ENCODE results near the gene ZNF280A. TPM values are rescaled to one million over a fixed set of nuclear protein-coding genes. Genes with fewer than 3 reads are reported as not detected.

ZNF280A gene
- total and polyA plus RNA-seq, 2 donors (not counting 3 experiments of a cell fraction or from before 2014, with no cell fraction given) = 0.15 TPM; not detected in 1

DNA sequence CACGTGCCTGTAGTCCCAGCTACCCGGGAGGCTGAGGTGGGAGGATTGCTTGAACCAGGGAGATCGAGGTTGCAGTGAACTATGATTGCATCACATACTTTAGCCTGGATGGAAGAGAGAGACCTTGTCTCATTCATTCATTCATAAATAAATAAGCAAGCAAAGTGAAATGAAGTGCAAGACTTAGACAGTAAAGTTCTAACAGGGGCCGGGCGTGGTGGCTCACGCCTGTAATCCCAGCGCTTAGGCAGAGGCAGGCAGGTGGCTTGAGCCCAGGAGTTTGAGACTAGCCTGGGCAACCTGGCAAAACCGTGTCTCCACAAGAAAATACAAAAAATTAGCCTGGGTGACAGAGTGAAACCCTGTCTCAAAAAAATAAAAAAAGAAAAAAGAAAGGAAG, 1.6 kb upstream of the ZNF280A start:
- H2AFZ ChIP-seq (ENCODE audit: low read depth, low read length) = no peak overlapping the region
- DNase-seq (ENCODE audit: low read depth, low spot score) (no peak), FAIRE-seq (no peak)
- H3K36me3 ChIP-seq (ENCODE audit: control insufficient read depth in 2 of 2, extremely low read depth in 1 of 2, insufficient read depth in 2 of 2, low read length in 2 of 2) = no peaks in the 10 kb centered on the region
- no peaks in the 10 kb centered on the region for H4K20me1 ChIP-seq (replicated peaks; ENCODE audit: control insufficient read depth, extremely low read depth, insufficient read depth, low read length)
- H3K9me1 ChIP-seq (replicated peaks; ENCODE audit: control insufficient read depth, extremely low read depth, insufficient read depth, low read length) = no peaks in the 10 kb centered on the region
- H3K4me3 ChIP-seq (replicated peaks in 1 of 3; ENCODE audit: insufficient read depth in 1 of 3, low read depth in 1 of 3, low read length in 3 of 3) = no peak overlapping the region
- H3K27ac ChIP-seq (ENCODE audit: insufficient read depth, low read depth, low read length) = no peak overlapping the region
- H3K9ac ChIP-seq (replicated peaks; ENCODE audit: extremely low read depth, insufficient read depth, low read length) = no peak overlapping the region
- H3K4me2 ChIP-seq (ENCODE audit: insufficient read depth, low read length) = no peak overlapping the region
- CTCF ChIA-PET = interaction anchor here (1.2 to 1.5 kb wide), 2 partner anchors 20 to 38 kb away, joined by 3 read pairs; partner anchors contain the start of gene PRAME
- H3K4me1 ChIP-seq (ENCODE audit: control insufficient read depth, extremely low read depth, insufficient read depth, low read length) = peaks cover 5% of the 10 kb centered on the region
- dilution Hi-C loops (cut with MboI; ENCODE audit: extremely low pct_ligation_motif_present, low sequenced_read_pairs) = no loop called here
- intact Hi-C loops (cut with micrococcal nuclease) = no loop called here
- no peaks in the 10 kb centered on the region for H3K79me2 ChIP-seq (ENCODE audit: control insufficient read depth, insufficient read depth, low read length)
- BruUV-seq (replicated peaks) = no TSS peak
- POLR2A ChIA-PET = no interaction called here
- no peaks in the 10 kb centered on the region for H3K9me3 ChIP-seq (replicated peaks; ENCODE audit: control insufficient read depth, insufficient read depth, low read length)
- TF ChIP-seq JUN (IDR thresholded peaks at IDR 0.05; ENCODE audit: borderline replicate concordance, insufficient read depth, insufficient read length, low read depth) (no peak), FOS (IDR thresholded peaks at IDR 0.05; ENCODE audit: borderline replicate concordance, insufficient read depth, low read length) (no peak), MYC (IDR thresholded peaks at IDR 0.05; ENCODE audit: low read depth, low read length) (no peak), MAX (IDR thresholded peaks at IDR 0.05; ENCODE audit: insufficient read depth, insufficient read length) (no peak), GATA2 (IDR thresholded peaks at IDR 0.05; ENCODE audit: insufficient read depth, insufficient read length, low read depth, low read length) (no peak), EZH2 (IDR thresholded peaks at IDR 0.05; ENCODE audit: borderline replicate concordance, low read depth, low read length, severe bottlenecking) (no peak), POLR2AphosphoS5 (IDR thresholded peaks at IDR 0.05; ENCODE audit: insufficient read depth, low read depth, low read length) (no peak), POLR2A (IDR thresholded peaks at IDR 0.05; ENCODE audit: low read depth, low read length) (no peak)
- TF ChIP-seq, protein P1, sequence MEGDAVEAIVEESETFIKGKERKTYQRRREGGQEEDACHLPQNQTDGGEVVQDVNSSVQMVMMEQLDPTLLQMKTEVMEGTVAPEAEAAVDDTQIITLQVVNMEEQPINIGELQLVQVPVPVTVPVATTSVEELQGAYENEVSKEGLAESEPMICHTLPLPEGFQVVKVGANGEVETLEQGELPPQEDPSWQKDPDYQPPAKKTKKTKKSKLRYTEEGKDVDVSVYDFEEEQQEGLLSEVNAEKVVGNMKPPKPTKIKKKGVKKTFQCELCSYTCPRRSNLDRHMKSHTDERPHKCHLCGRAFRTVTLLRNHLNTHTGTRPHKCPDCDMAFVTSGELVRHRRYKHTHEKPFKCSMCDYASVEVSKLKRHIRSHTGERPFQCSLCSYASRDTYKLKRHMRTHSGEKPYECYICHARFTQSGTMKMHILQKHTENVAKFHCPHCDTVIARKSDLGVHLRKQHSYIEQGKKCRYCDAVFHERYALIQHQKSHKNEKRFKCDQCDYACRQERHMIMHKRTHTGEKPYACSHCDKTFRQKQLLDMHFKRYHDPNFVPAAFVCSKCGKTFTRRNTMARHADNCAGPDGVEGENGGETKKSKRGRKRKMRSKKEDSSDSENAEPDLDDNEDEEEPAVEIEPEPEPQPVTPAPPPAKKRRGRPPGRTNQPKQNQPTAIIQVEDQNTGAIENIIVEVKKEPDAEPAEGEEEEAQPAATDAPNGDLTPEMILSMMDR (IDR thresholded peaks at IDR 0.05; ENCODE audit: extremely low read depth in 1 of 2, insufficient read depth in 1 of 2, low read depth in 1 of 2, low read length in 2 of 2) = no peak
- H3K27me3 ChIP-seq (ENCODE audit: control insufficient read depth in 2 of 2, insufficient read depth in 2 of 2, low read length in 2 of 2) = peaks cover 0 to 5% of the 10 kb centered on the region in 2 experiments
